Cortex of kidney (tissue), 1 donor: ENCODE data around the gene PYGM.

ENCODE experiments used
- DNase-seq: peaks from one replicate; lab custom pipeline; 2025; lab: John Stamatoyannopoulos, UW

The PYGM gene

GRCh38 chr11:64791781-64792291 lies 32.1 kb upstream of the PYGM start:
- no peak for DNase-seq

GRCh38 chr11:64790205-64791095 lies 30.7 kb upstream of the PYGM start:
- DNase-seq: no peak

- DNase-seq: no peak
These were observed 29.8 kb upstream of the PYGM start for GRCh38 chr11:64789331-64790204.

- DNase-seq: no peak
These were observed 28.8 kb upstream of the PYGM start for GRCh38 chr11:64788321-64789215.

GRCh38 chr11:64787526-64788320 lies 27.9 kb upstream of the PYGM start:
- no peak for DNase-seq

GRCh38 chr11:64786308-64786707 lies 26.5 kb upstream of the PYGM start:
- DNase-seq: no peak

GRCh38 chr11:64784813-64785581 lies 25.2 kb upstream of the PYGM start:
- no peak for DNase-seq

GRCh38 chr11:64778473-64779298 lies 18.9 kb upstream of the PYGM start, which contains the start of gene SF1:
Gene SF1, minus strand, starts transcription at chr11:64778542. Its CDS starts 150 bp downstream, at chr11:64778392.
- peak; percentile 95 for DNase-seq

GRCh38 chr11:64778223-64778472 lies 18.4 kb upstream of the PYGM start:
- DNase-seq: no peak

GRCh38 chr11:64777449-64778222 lies 17.9 kb upstream of the PYGM start:
- no peak for DNase-seq

GRCh38 chr11:64776875-64777274 lies 17.1 kb upstream of the PYGM start:
- no peak for DNase-seq

- DNase-seq: no peak
These were observed 16.7 kb upstream of the PYGM start for GRCh38 chr11:64776425-64776824.

GRCh38 chr11:64774144-64774543 lies 14.4 kb upstream of the PYGM start:
- no peak for DNase-seq

GRCh38 chr11:64772303-64773018 lies 12.7 kb upstream of the PYGM start:
- DNase-seq: no peak

- DNase-seq: no peak
These were observed 12.1 kb upstream of the PYGM start for GRCh38 chr11:64771861-64772260.

GRCh38 chr11:64770120-64770519 lies 10.3 kb upstream of the PYGM start:
- DNase-seq: no peak

- DNase-seq: no peak
These were observed 9.5 kb upstream of the PYGM start for GRCh38 chr11:64769283-64769682.

- no peak for DNase-seq
These were observed 8.5 kb upstream of the PYGM start for GRCh38 chr11:64768300-64768694.
